CD4-positive, alpha-beta T cell treated with Interferon gamma for 1 hour (primary cell): ENCODE measurements around the gene NEK9.
"Not testable (repeated sequence)": the region's sequence is repeated elsewhere in the genome, so short reads cannot be mapped to it uniquely, and the experiment has no call there.

Experiments used
- DNase-seq: peaks from one replicate; pipeline ENCODE4 v3.0.0-alpha.2; 2020

Gene NEK9

DNA sequence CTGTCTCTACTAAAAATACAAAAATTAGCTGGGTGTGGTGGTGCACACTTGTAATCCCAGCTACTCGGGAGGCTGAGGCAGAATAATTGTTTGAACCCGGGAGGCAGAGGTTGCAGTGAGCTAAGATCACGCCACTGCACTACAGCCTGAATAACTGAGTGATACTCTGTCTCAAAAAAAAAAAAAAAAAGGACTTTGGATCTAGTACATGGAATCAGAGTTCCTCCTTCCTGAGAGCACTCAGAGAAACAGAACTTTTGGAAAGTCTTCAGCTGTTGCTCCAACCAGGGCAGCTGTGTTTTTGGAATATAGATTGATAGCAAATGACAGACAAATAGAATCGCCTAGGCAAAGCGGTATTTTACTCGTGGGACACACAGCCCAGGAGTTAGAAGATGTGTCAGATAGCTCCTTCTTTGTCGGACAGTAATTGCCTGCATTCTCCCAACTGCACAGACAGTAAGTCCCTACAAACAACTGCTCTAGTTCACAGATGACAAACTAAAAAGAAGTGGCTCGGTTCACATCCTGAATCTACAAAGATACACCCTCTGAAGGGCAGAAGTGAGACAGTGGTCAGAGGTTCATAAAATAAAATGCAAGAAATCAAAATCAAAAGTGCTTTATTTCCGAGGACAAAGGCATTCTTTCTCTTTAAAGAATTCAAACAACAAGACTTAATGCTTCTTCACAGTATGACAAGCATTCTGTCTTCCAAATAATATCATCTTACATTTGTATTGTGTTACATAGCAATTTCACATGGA is 17.1 kb upstream of the NEK9 start:
- no peak for DNase-seq

DNA sequence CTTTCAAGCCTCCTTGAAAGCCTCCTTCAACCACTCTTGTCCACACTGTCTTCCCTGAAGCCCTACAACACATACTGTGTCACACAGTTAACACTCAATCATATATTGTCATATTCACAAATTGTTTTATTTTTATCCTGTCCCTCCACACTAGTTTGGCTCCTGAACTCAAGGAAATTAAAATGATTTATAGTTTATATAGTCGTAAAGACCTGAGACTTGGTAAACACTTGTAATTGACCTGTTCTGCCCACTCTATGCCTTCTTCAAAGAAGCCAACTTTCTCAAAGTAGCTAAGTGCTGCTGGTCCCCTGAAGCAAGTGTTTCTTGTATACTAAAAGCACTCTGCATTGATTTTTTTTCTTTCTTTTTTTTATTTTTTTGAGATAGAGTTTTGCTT is 15.6 kb upstream of the NEK9 start:
- no peak for DNase-seq

DNA sequence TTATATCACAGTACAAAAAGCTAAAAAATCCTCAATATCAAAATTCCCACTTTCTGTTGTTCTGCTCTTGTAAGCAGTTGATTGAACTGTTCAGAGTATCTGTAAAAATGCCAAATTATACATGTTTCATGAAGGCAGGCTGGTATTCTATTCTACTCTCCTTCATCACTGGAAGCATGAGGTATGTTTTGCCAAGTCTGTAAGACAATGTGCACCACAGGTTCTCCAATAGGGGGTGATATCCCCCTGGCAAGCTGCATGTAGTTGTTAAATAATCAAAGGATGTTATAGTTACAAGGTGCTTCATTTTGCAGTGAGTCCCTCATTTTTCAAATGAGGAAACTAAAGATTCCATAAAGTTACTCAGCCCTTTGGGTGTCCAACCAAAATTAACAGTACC is 15.1 kb upstream of the NEK9 start:
- DNase-seq = peak; percentile 42

DNA sequence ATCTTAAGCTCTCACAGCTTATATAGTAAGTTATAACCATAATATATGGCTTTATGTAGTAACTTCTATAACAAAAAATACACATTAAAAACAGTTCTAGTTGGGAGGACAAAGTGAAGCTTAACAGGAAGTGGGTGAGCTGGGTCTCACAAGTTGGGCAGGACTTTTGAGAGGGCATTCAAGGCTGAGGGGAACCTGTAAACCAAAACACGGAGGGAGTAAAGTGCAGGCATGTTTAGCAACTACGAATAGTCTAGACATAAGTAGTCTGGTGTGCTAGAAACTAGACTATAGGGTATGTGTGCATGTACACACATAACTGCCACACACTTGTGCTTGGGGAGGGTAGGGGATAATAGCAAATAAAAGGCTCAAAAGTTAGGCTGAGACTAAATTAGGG is 14.2 kb upstream of the NEK9 start:
- peak; percentile 15 for DNase-seq

DNA sequence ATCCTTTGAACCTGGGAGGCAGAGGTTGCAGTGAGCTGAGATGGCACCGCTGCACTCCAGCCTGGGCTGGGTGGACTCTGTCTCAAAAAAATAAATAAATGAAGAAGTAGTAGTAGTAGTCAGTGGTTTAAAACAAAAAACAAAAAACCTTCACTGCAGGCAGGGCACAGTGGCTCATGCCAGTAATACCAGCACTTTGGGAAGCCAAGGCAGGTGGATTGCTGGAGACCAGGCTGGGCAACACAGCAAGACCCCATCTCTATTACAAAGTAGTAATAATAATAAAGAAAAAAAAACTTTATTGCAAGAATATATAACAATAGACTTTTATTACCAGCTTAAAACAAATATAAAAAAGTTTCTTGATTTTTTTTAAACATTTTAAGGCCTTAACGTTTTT is 13.8 kb upstream of the NEK9 start:
- DNase-seq = no peak

DNA sequence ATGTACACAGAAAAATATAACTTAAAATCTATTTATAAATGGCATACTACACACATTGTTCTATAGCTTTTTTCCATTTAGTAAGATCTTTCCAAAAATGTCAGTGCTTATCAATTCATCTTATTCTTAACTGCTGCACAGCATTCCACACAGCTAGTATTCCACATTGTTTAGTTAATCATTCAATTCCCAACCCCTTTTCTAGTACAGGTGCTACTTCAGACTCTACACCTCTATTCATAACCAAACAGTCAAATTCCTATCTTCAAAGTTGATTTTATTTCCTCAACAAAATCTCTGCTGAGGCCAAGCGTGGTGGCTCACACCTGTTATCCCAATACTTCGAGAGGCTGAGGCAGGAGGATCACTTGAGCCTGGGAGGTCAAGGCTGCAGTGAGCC is 12.3 kb upstream of the NEK9 start:
- no peak for DNase-seq

DNA sequence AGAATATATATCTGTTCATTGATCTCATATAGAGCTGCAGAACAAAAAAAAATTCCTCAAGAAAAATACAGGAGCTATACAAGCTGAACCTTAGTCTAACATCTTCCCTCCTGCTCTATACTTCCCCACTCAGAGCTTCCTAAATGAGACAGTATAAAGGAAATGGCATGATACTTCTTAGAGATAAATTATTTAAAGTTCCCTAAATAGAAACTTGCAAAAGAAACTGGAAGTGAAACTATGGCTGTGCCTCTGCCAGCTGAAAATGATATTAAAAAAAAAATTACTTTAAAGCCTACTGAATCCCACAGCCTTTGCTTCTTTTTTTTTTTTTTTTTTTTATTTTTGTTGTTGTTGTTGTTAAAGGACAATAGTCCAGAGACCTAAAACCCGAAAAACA is 11.6 kb upstream of the NEK9 start:
- no peak for DNase-seq

DNA sequence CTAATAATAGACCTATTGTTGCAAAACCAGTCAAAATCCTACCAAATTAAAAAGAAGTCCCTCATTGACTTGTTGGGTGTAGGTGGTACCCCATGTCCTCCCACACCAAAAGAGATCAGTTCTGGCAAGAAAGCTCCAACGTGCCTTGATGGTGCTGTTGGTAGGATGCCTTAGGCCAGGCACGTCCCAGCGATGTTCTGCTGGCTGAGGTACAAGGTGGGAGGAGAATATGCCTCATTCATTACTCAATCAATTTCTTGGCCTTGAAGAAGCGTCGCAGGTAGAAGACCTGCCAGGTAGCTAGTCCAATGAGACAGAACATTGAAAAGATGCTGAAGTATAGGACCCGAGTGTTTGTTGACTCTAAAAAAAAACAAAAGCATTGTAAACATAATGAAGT is 7.8 kb upstream of the NEK9 start:
- no peak for DNase-seq

DNA sequence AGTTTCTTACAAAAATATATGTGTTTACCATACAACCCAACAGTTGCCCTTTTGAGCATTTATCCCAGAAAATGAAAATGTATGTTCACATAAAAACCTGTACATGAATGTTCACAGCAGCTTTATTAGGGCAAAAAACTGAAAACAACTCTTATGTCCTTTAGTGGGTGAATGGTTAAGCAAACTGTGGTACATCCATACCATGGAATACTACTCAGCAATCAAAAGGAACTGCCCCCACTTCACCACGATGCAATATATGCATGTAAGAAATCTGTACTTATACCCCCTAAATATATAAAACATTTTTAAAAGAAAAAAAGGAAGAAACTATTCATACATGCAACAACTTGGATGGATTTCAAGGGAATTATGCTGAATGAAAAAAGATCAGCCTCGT is 6.7 kb upstream of the NEK9 start:
- no peak for DNase-seq

DNA sequence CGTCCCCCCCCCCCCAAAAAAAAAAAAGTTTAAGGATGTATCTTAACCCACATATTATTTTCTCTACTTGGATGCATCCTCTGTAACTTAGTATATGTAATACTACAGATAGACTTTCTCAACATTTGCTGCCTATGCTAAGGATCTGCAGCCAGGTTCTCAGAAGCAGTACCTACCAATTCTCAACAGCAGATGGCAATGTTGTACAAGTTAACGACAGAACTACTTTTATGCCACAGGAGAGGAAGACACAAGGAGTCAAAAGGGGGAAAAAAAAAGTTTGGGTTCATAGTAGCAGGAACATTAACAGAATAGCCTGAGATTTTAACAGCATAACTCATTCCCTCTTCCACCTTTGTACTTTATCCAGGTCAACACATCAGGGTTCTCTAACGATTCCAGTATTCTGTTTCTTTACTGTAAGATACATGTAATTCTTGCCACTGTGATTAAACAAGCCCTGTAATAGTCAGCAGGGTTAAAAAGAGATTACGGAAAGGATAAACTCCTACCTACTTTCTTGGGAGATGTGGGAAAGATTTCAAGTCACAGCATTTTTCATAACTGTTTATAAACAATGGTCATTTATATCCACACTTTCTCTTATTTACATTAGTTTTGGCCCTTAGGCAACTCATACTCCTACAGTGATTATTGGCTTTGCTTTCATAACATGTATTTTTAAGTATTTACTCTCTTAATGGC is 5.7 kb upstream of the NEK9 start:
- peak; percentile 36 for DNase-seq

DNA sequence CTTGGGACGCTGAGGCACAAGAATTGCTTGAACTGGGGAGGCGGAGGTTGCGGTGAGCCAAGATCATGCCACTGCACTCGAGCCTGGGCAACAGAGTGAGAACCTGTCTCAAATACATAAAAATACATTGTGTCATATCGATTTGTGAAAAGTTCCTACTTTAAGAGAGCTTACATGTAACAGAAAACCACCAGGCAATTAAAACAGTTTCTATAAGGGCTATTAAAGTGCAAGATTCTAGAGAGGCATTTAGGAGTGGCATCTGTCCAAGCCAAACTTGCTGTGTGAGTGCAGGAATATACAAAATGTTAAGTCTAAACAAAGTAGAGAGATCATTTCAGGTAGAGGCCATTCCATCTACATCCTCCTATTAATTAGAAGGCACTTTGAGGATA is 1.7 kb upstream of the NEK9 start:
- no peak for DNase-seq

DNA sequence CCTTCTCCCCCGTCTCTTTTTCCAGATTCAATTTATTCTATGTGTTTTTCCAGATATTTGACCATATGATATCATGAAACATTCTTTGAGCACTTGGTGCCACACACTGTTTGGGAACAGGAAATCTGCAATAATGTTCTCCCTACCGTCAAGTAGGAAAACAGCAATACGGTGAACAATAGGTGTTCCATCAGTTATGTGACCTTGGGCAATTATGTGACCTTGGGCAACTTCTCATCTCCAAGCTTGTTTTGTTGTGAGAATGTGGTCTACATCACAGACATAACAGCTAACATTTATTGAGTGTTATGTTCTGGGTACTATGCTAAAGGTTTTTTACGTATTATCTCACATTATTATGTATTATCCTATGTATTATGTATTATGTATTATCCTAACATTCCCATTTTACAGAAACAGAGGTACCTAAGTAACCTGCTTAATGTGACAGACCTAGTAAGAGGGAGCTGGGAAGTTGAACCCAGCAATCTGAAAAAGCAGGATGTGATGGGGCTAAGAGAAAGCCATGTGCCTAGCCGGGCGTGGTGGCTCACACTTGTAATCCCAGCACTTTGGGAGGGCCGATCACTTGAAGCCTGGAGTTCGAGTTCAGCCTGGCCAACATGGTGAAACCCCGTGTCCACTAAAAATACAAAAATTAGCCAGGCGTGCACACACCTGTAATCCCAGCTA is 1.2 kb upstream of the NEK9 start:
- DNase-seq = no peak

DNA sequence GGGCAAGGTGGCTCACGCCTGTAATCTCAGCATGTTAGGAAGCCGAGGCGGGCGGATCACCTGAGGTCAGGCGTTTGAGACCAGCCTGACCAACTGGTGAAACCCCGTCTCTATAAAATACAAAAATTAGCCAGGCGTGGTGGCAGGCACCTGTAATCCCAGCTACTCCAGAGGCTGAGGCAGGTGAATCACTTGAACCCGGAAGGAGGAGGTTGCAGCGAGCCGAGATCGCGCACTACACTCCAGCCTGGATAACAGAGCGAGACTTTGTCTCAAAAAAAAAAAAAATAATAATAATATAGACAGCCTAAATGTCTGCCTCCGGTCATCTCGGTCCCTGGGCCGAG is 599 bp upstream of the NEK9 start:
- DNase-seq = not testable (repeated sequence)

DNA sequence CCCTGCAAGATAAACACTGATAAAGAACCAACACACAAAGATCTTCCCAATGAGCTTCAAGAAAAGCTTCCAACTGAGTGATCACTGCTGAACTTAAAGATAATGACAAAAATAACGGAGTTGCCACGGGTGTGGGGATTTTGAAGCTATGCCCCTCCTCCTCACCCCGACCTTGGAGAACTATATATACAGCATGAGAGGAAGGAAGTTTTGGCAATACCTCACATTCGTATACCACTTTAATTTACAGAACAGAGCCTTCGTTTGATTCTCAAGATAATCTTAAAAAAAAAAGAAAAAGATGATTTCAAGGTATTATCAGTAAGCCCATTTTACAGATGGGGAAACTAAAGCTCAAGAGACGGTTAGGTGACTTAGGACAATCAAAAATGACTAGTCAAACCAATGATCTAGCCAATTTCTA is 715 bp downstream of the NEK9 start:
- peak; percentile 7 for DNase-seq

DNA sequence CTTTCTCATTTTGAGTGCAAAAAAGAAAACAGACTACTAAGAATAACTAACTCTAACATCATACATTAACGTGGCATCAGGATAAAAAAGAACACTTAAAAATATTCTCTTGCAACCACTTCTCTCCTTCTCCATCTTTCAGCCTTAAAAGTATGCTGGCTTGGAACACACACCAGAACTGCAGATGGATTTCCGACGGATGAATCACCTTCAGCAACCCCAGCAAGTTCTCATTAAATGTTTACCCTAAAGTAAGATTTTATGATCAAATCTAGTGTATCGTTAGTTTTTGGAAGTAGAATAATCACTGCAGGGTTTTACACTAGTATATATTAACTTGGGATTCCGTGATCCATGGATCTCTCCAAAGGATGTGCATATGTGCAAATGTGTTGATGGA is 1.2 kb downstream of the NEK9 start:
- no peak for DNase-seq

DNA sequence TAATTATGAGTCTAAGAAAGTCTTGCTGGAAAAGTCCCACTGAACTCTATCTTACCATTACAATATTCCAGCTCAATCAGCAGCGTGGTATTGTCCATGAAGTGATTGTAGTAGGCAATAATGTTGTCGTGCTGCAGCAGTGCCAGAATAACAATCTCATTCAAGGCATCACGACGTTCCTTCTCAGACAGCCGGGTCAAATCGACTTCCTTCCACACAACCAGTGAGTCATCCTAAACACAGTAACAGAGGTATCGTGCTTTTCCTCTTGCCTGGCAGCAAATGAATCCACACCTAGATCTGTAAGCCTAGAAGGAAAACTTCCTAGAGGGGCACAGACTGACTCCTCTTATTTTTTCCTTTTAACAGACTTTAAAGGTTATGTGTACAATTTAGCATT is 2.9 kb downstream of the NEK9 start:
- peak; percentile 16 for DNase-seq

DNA sequence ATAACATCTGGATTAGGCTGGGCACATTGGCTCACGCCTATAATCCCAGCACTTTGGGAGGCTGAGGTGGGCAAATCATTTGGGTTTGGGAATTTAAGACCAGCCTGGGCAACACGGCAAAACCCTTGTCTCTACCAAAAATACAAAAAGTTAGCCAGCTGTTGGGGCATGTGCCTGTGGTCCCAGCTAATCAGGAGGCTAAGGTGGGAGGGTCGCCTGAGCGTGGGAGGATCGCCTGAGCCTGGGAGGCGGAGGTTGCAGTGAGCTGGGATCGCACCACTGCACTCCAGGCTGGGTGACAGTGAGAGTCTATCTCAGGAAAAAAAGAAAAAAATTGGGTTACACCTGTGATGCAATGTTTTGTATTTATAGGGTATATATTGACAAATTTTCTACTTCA is 5.3 kb downstream of the NEK9 start:
- no peak for DNase-seq

DNA sequence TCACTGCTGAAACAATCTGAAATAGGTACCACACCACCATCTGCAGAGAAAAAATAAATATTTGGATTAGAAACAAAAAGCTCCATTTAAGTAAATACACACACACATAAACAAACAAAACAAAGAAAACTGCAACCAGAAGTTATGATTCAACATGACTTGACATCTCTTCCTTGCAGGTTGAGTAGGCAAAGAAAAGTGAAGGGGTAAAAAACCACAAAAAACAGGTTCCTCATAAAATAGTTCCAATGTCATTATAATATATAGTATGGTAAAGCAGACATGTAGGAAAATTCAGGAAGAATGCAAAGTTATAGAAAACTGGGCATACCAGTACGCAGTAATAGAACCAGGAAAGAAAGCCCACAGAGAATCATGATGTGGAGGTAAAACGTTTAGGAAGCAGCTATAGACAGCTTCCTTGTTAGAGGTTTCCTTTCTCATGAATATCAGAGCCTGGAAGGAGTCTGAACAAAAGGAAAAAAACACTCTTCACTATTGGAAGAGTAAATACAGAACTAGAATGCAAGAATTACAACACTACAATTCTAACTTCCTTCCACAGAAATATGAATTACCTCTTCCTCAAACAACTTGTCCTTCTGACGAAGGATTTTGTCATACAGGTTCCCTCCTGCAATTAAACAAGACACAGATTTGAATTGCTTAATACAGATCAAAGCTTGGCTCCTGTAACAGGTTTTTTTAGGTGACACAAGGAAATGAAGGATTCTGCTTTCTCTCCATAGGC is 6.1 kb downstream of the NEK9 start:
- no peak for DNase-seq

DNA sequence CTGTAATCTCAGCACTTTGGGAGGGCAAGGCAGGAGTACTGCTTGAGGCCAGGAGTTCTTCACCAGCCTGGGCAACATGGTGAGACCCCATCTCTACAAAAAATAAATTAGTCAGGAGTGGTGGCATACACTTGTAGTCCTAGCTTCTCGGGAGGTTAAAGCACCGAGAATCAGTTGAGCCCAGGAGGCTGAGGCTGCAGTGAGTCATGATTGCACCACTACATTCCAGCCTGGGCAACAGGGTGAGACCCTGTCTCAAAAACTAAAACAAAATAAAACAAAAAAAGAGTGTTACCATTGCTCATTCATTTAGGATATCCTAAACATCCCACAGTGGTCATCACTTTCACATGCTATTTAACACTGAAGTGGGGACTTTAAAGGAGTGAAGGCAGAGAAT is 7.8 kb downstream of the NEK9 start:
- DNase-seq = no peak

DNA sequence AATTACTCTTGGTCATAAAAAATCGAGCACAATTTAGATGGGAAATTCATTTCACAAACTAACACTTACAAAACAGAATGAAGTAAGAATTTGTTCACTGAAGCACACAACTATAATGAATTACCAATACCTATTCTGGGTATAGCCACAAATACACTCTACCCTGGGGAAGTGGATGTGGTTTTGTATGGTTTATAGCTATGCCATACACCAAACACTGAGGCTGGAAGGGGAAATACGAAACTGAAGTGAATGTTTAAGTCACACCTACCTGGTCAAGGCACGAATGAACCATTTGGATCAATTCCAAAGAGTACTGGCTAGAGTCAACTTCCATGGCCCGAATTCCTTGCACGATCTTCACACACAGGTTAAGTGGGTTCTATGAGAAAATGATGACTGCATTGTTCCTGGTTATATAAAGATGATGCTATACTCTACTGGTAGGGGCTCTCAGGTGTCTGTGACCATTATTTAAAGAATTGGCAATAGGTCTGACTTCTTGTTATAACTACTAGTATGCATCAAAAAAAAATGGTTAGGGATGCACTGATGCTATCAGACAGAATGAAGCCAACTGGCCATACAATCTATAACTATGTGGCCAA is 12.8 kb downstream of the NEK9 start:
- no peak for DNase-seq

DNA sequence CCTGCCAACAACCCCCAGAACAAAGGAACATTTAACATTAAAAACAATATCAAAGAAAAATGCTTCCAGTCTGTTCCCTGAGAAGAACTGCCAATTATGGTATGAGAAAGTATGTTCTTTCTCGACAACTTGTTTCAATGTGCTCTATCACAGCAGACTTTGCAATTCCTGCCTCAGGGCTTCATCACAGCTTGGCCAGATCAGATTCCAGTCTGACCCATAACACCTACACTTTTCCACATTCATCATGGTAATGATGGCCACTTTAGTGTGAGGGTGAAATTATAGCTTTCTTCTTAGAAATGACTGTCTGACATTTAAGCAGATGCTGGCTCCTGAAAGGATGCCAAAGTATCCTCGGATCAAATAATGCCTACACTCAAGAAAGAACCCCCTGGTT is 17.0 kb downstream of the NEK9 start:
- no peak for DNase-seq

DNA sequence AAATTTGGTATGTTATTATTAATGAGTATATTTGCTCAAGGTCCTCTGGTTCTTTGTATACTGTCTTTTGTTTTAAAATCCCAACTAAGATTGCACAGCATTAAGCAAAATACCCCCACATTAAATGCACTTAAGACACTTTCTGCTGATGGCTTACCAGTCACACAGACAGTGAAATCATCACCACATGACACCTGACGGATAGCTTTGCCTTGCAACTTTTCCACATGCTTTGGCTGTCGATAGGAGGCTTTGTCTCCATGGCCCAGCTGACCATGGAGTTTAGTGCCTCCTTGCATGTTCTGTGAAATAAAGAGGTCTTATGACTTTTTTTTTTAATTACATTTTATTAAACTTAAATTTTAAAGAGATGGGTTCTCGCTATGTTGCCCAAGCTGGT is 19.7 kb downstream of the NEK9 start:
- no peak for DNase-seq

DNA sequence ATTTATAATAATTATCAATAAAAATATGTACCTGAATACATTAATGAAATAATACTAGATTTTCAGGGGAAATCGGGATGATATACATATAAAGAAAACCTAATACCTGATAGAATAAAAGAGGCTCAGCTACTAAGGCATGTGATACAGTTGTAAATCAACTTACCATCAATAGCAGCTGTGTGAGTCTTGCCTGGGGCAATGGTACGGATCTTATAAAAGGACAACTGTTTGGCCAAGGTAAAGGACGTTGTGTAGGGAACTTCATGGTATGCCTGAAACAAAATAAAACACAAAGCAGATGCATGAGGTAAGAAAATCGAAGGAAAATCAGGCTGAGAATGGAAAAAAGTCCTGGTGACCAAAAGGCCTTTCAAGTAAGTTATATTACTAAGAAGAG is 25.4 kb downstream of the NEK9 start:
- no peak for DNase-seq
